Lower lobe of right lung (tissue), 2 donors: Measurements from ENCODE around the gene NINJ2. TPM values are rescaled to one million over a fixed set of nuclear protein-coding genes. Genes with fewer than 3 reads are reported as not detected.
A peak's percentile ranks its signal among the peaks of the same experiment; 100 is the strongest.

Source experiments
- ATAC-seq, 2 donors: fragments of 200-7000 bp; cut with Tn5 transposase; one replicate each; pipeline ENCODE4 v1.9.1; 2020 to 2022; ENCODE audit warnings: mild to moderate bottlenecking in 2 of 2, moderate library complexity in 2 of 2
- DNase-seq: peaks from one replicate; pipeline ENCODE4 v3.0.0-alpha.2; 2020
- H3K27ac ChIP-seq: fragments of 200-600 bp; one replicate; pipeline ENCODE4 v1.8.0; 2022
- H3K27me3 ChIP-seq: fragments of 200-600 bp; one replicate; pipeline ENCODE4 v1.8.0; 2022; ENCODE audit warnings: low read depth
- H3K36me3 ChIP-seq: fragments of 200-600 bp; one replicate; pipeline ENCODE4 v1.8.0; 2022; ENCODE audit warnings: mild to moderate bottlenecking
- H3K4me1 ChIP-seq: fragments of 200-600 bp; one replicate; pipeline ENCODE4 v1.8.0; 2022
- H3K4me3 ChIP-seq: fragments of 200-600 bp; one replicate; pipeline ENCODE4 v1.8.0; 2022; ENCODE audit warnings: mild to moderate bottlenecking
- H3K9me3 ChIP-seq: fragments of 200-600 bp; one replicate; pipeline ENCODE4 v1.8.0; 2022
- intact Hi-C: fragments of 100-400 bp; cut with DNase I; formaldehyde crosslinking; loops from one replicate; pipeline ENCODE4 v1.11.0; 2022
- total RNA-seq: library from RNA; stranded (reverse); fragmentation: NEBNext Ultra II Directional; extraction: Animal tissue kit (Norgen Biotek cat#: 25700); gene quantifications from one replicate; pipeline ENCODE4 v1.2.1, GENCODE V29; 2021
- TF ChIP-seq, protein P1 (sequence below): fragments of 200-600 bp; IDR thresholded peaks from one replicate; pipeline ENCODE4 v1.8.0; 2022; ENCODE audit warnings: antibody characterized with exemption, mild to moderate bottlenecking
- donor health status: DM: no; HTN: yes; CAD: no; lungs with severe emphysema.

Gene NINJ2
- total RNA-seq, 1 donor from 2014 or later, result 18.1 TPM

DNA sequence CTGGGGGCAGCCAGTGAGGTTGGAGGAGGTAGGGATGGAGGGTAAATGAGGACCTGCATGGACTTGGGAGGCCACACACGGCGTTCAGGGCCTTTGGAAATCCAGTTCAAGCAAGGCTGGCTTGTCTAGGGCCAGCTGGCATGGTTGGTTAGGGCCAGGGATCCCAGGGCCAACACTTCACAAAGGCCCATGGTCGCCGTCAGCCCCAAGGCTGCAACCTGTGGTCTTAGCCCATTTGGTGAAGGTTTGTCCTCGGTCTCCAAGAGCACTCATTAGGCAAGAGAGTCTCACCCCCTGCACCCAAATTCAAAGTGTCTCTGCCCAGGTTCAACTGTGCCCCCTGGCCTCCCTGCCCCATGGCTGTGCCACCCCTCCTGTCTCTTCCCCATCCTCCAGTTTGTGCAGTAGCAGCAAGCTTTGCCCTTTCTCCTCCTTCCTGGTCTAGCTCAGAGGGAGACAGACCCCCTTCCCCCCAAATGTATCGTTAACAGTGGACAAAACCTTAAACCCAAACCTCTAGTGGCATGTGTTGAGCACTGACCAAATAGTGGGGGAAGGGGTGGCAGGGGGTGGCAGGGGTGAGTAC lies 94.1 kb downstream of the NINJ2 start:
- peak overlapping the region; percentile 71 for H3K4me3 ChIP-seq

DNA sequence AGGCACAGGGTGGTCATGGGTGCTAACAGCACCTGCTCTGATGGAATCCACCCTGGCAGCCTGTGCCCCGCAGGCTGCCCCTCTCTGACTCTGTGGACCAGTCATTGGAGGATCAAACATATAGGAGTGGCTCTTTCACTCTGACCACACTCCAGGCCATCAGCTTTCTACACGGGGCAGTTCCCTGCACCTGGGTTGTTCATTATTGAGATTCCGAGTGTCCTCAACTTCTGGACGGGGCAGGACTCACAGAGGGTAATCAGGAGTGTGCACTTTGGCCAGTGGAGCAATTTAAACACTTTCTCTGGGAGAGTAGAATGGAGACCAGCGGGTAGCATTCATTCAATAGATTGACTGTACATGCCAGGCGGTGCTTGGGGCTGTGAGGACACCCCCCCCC lies 94.8 kb downstream of the NINJ2 start:
- ATAC-seq (no peak), DNase-seq (no peak)
- no peaks in the 10 kb centered on the region for H3K9me3 ChIP-seq
- no peak overlapping the region for H3K4me3 ChIP-seq
- no peaks in the 10 kb centered on the region for H3K27me3 ChIP-seq
- peaks cover 38% of the 10 kb centered on the region for H3K4me1 ChIP-seq
- no peaks in the 10 kb centered on the region for H3K36me3 ChIP-seq
- H3K27ac ChIP-seq, result no peak overlapping the region
- intact Hi-C loops, result no loop called here
- TF ChIP-seq, protein P1, sequence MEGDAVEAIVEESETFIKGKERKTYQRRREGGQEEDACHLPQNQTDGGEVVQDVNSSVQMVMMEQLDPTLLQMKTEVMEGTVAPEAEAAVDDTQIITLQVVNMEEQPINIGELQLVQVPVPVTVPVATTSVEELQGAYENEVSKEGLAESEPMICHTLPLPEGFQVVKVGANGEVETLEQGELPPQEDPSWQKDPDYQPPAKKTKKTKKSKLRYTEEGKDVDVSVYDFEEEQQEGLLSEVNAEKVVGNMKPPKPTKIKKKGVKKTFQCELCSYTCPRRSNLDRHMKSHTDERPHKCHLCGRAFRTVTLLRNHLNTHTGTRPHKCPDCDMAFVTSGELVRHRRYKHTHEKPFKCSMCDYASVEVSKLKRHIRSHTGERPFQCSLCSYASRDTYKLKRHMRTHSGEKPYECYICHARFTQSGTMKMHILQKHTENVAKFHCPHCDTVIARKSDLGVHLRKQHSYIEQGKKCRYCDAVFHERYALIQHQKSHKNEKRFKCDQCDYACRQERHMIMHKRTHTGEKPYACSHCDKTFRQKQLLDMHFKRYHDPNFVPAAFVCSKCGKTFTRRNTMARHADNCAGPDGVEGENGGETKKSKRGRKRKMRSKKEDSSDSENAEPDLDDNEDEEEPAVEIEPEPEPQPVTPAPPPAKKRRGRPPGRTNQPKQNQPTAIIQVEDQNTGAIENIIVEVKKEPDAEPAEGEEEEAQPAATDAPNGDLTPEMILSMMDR, result no peak

More for the DNA sequence above, 94.1 kb downstream of the NINJ2 start:
- Histone ChIP-seq H3K9me3 (no peaks in the 10 kb centered on the region), H3K4me1 (peaks cover 31% of the 10 kb centered on the region), H3K27me3 (no peaks in the 10 kb centered on the region), H3K27ac (peak overlapping the region; percentile 87), H3K36me3 (no peaks in the 10 kb centered on the region)
- intact Hi-C loops, result no loop called here
- ATAC-seq (no peak), DNase-seq (no peak)
- TF ChIP-seq, protein P1, result no peak

DNA sequence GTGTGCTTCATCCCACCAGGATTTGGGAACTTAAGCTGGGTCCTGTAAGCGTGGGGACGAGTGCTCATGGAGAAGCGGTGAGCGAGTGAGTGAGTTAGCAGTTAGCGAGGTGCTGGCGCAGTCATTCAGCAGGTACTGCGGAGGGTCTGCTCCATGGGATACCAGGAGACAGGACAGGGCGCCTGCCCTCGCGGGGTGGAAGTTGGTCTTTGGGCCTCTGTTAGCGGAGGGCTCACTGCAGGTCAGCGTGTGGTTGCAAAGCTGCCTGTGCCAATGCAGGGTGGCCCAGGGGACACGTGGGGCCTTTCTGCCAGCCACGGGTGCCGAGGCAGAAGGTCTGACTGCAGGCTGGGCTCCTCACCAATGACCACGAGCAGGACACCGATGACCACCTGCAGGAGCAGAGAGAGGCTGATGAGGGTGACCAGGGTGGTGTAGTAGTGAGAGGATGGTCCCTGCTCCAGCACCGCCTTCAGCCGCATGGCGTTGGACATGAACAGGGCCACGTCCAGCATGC lies 97.6 kb downstream of the NINJ2 start:
- Histone ChIP-seq H3K4me3 (no peak overlapping the region), H3K27ac (no peak overlapping the region), H3K9me3 (no peaks in the 10 kb centered on the region), H3K36me3 (no peaks in the 10 kb centered on the region), H3K4me1 (peaks cover 25% of the 10 kb centered on the region), H3K27me3 (no peaks in the 10 kb centered on the region)
- TF ChIP-seq, protein P1, result no peak
- ATAC-seq (no peak), DNase-seq (no peak)
- intact Hi-C loops, result no loop called here

DNA sequence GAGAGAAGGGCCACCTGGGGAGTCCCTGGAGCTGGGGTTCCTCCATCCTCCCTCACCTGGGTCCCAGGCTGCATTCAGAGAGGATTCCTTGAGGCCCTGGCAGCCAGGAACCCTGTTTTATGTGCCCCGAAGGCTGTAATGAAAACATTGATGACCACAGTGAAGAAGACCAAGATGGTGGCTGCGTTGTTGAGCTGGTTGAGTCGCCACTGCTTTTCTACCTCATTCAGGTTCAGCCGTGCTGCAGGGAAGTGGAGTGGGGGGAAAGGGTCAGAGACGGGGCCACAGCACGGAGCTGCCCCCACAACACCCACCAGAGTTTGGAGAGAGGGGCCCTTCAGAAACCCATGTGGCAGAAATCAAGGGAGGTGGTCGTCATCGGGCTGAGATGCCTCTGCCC lies 98.1 kb downstream of the NINJ2 start:
- no peaks in the 10 kb centered on the region for H3K9me3 ChIP-seq
- no peaks in the 10 kb centered on the region for H3K36me3 ChIP-seq
- ATAC-seq, result no peak
- peaks cover 23% of the 10 kb centered on the region for H3K4me1 ChIP-seq
- TF ChIP-seq, protein P1, result no peak
- intact Hi-C loops, result no loop called here
- no peak for DNase-seq
- H3K27ac ChIP-seq, result no peak overlapping the region
- H3K4me3 ChIP-seq, result no peak overlapping the region
- H3K27me3 ChIP-seq, result no peaks in the 10 kb centered on the region

DNA sequence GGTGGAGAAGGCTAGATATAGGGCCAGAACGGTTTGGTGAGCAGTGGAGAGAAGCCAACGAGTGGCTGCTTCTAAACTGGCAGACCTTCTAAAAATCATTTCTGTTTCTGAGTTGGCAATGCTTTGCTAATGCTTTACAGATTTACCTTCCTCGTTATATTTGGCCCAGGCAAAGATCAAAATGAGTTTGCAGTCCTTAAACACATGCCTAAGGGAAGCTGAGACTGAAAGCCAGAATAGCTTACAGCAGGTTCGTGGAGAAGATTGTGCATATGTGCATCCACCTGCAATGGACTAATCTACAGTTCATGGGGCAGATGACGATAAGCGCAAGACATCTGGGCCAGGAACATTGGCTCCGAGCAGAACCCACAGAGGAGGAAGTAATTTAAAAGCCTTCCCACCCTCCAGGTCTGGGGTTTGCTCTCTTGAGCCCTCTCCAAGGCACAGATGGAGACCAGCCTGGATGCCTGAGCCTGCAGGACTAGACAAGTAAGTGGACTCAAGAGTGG lies 99.4 kb downstream of the NINJ2 start:
- ATAC-seq (no peak), DNase-seq (no peak)
- TF ChIP-seq, protein P1, result no peak
- H3K27ac ChIP-seq, result no peak overlapping the region
- no peaks in the 10 kb centered on the region for H3K27me3 ChIP-seq
- intact Hi-C loops, result no loop called here
- H3K36me3 ChIP-seq, result no peaks in the 10 kb centered on the region
- peaks cover 20% of the 10 kb centered on the region for H3K4me1 ChIP-seq
- H3K4me3 ChIP-seq, result no peak overlapping the region
- H3K9me3 ChIP-seq, result no peaks in the 10 kb centered on the region
